HG03432 (cell line): ENCODE measurements around the gene RASAL1.

ENCODE experiments used
- ATAC-seq: cut with Tn5 transposase; IDR thresholded peaks from one replicate; pipeline ENCODE4 v1.9.1; 2021; ENCODE audit warnings: mild to moderate bottlenecking, moderate library complexity; ENCODE audit not compliant: unreplicated experiment

RASAL1 gene

GRCh38 chr12:113060336-113060960 is 75.1 kb downstream of the RASAL1 start:
- ATAC-seq = no peak

- no peak for ATAC-seq
Measured at GRCh38 chr12:113059071-113059595, 76.4 kb downstream of the RASAL1 start.

- no peak for ATAC-seq
Measured at GRCh38 chr12:113058553-113058952, 77.0 kb downstream of the RASAL1 start.

GRCh38 chr12:113057565-113058485 is 77.7 kb downstream of the RASAL1 start:
- ATAC-seq = no peak

- ATAC-seq = no peak
Measured at GRCh38 chr12:113056631-113057488, 78.7 kb downstream of the RASAL1 start, which contains the start of gene DTX1. DTX1 (plus strand) TSS chr12:113056730; CDS start chr12:113058193, 1,463 bp downstream.

GRCh38 chr12:113056381-113056630 is 79.3 kb downstream of the RASAL1 start:
- no peak for ATAC-seq

- no peak for ATAC-seq
Measured at GRCh38 chr12:113055594-113056380, 79.8 kb downstream of the RASAL1 start.

GRCh38 chr12:113054948-113055486 is 80.5 kb downstream of the RASAL1 start:
- no peak for ATAC-seq

GRCh38 chr12:113052326-113052725 is 83.2 kb downstream of the RASAL1 start:
- no peak for ATAC-seq

GRCh38 chr12:113051759-113052158 is 83.8 kb downstream of the RASAL1 start:
- ATAC-seq = no peak

GRCh38 chr12:113050795-113051194 is 84.8 kb downstream of the RASAL1 start:
- no peak for ATAC-seq

- ATAC-seq = no peak
Measured at GRCh38 chr12:113049976-113050742, 85.4 kb downstream of the RASAL1 start.
